ENCODE measurements around the gene CDK5RAP2.

CDK5RAP2 gene

GRCh38 chr9:120610975-120611689 lies 31.2 kb upstream of the CDK5RAP2 start:
- TF ChIP-seq MYC (IDR thresholded peaks at IDR 0.05; ENCODE audit: low read depth, low read length): no peak
- TF ChIP-seq POLR2A (IDR thresholded peaks at IDR 0.05; ENCODE audit: extremely low read depth, insufficient read length): no peak
- TF ChIP-seq MAX (IDR thresholded peaks at IDR 0.05; ENCODE audit: low read depth, low read length): no peak
- no peak for TF ChIP-seq CTCF (IDR thresholded peaks at IDR 0.05; ENCODE audit: low read depth, low read length)
- H3K4me3 ChIP-seq (ENCODE audit: low read depth, low read length): no peak overlapping the region
- DNase-seq (ENCODE audit: low read depth): peak; percentile 19

- no peak overlapping the region for H3K4me3 ChIP-seq (ENCODE audit: low read depth, low read length)
- no peak for TF ChIP-seq POLR2A (IDR thresholded peaks at IDR 0.05; ENCODE audit: extremely low read depth, insufficient read length)
- DNase-seq (ENCODE audit: low read depth): no peak
These were observed 29.7 kb upstream of the CDK5RAP2 start for GRCh38 chr9:120609636-120610035.

GRCh38 chr9:120608421-120608820 lies 28.5 kb upstream of the CDK5RAP2 start:
- H3K4me3 ChIP-seq (ENCODE audit: low read depth, low read length): no peak overlapping the region
- TF ChIP-seq MAX (IDR thresholded peaks at IDR 0.05; ENCODE audit: low read depth, low read length): no peak
- no peak for TF ChIP-seq CTCF (IDR thresholded peaks at IDR 0.05; ENCODE audit: low read depth, low read length)
- no peak for TF ChIP-seq POLR2A (IDR thresholded peaks at IDR 0.05; ENCODE audit: extremely low read depth, insufficient read length)
- no peak for TF ChIP-seq MYC (IDR thresholded peaks at IDR 0.05; ENCODE audit: low read depth, low read length)
- no peak for DNase-seq (ENCODE audit: low read depth)

- no peak for DNase-seq (ENCODE audit: low read depth)
- TF ChIP-seq CTCF (IDR thresholded peaks at IDR 0.05; ENCODE audit: low read depth, low read length) (no peak), MAX (IDR thresholded peaks at IDR 0.05; ENCODE audit: low read depth, low read length) (no peak), MYC (IDR thresholded peaks at IDR 0.05; ENCODE audit: low read depth, low read length) (no peak), POLR2A (IDR thresholded peaks at IDR 0.05; ENCODE audit: extremely low read depth, insufficient read length) (no peak)
- H3K4me3 ChIP-seq (ENCODE audit: low read depth, low read length): no peak overlapping the region
These were observed 23.6 kb upstream of the CDK5RAP2 start for GRCh38 chr9:120603591-120603990.

GRCh38 chr9:120603010-120603409 lies 23.0 kb upstream of the CDK5RAP2 start:
- H3K4me3 ChIP-seq (ENCODE audit: low read depth, low read length): no peak overlapping the region
- no peak for DNase-seq (ENCODE audit: low read depth)
- no peak for TF ChIP-seq CTCF (IDR thresholded peaks at IDR 0.05; ENCODE audit: low read depth, low read length)
- no peak for TF ChIP-seq MAX (IDR thresholded peaks at IDR 0.05; ENCODE audit: low read depth, low read length)
- TF ChIP-seq POLR2A (IDR thresholded peaks at IDR 0.05; ENCODE audit: extremely low read depth, insufficient read length): no peak
- no peak for TF ChIP-seq MYC (IDR thresholded peaks at IDR 0.05; ENCODE audit: low read depth, low read length)

- H3K4me3 ChIP-seq (ENCODE audit: low read depth, low read length): no peak overlapping the region
- TF ChIP-seq MYC (IDR thresholded peaks at IDR 0.05; ENCODE audit: low read depth, low read length) (no peak), CTCF (IDR thresholded peaks at IDR 0.05; ENCODE audit: low read depth, low read length) (no peak), MAX (IDR thresholded peaks at IDR 0.05; ENCODE audit: low read depth, low read length) (no peak), POLR2A (IDR thresholded peaks at IDR 0.05; ENCODE audit: extremely low read depth, insufficient read length) (no peak)
- DNase-seq (ENCODE audit: low read depth): no peak
These were observed 13.9 kb upstream of the CDK5RAP2 start for GRCh38 chr9:120593955-120594277.

Data from NB4 (cell line).